Measurements from ENCODE around the gene TCHP. TPM values are rescaled to one million over a fixed set of nuclear protein-coding genes. Genes with fewer than 3 reads are reported as not detected.

TCHP gene
- total RNA-seq, 6 experiments from 2014 or later: 4.9 to 8.8 (median 6.8) TPM

GRCh38 chr12:109912855-109913321 lies 12.8 kb downstream of the TCHP start:
- ATAC-seq (no peak), DNase-seq (peak in 1 of 3 donors; percentile 31)
- H3K27ac ChIP-seq: no peak overlapping the region
- 79% methylated on average over 9 of the region's 12 CpGs for WGBS (ENCODE audit: insufficient coverage, low coverage, low lambda C conversion rate, missing lambda C conversion rate)
- H3K4me3 ChIP-seq: no peak overlapping the region
- TF ChIP-seq CTCF (IDR thresholded peaks at IDR 0.05): no peak
- no peak for TF ChIP-seq POLR2A (IDR thresholded peaks at IDR 0.05)
- H3K4me1 ChIP-seq: peaks cover 0 to 11% (median 3%) of the 10 kb centered on the region in 4 donors
- H3K36me3 ChIP-seq: peaks cover 0 to 36% (median 12%) of the 10 kb centered on the region in 4 donors
- no peaks in the 10 kb centered on the region for H3K9me3 ChIP-seq
- H3K27me3 ChIP-seq: no peaks in the 10 kb centered on the region
- intact Hi-C loops (cut with DNase I): no loop called here

GRCh38 chr12:109914461-109914860 lies 14.4 kb downstream of the TCHP start:
- no peak for DNase-seq
- Histone ChIP-seq H3K27me3 (no peaks in the 10 kb centered on the region), H3K27ac (no peak overlapping the region), H3K4me1 (peaks cover 0 to 11% (median 3%) of the 10 kb centered on the region in 4 donors), H3K36me3 (peaks cover 0 to 43% (median 12%) of the 10 kb centered on the region in 4 donors), H3K9me3 (no peaks in the 10 kb centered on the region), H3K4me3 (no peak overlapping the region)
- 86% methylated on average over 9 of the region's 16 CpGs for WGBS (ENCODE audit: insufficient coverage, low coverage, low lambda C conversion rate, missing lambda C conversion rate)
- TF ChIP-seq CTCF (IDR thresholded peaks at IDR 0.05) (no peak), POLR2A (IDR thresholded peaks at IDR 0.05) (no peak)
- no peak for ATAC-seq
- intact Hi-C loops (cut with DNase I): no loop called here

- intact Hi-C loops (cut with DNase I): no loop called here
- H3K4me3 ChIP-seq: no peak overlapping the region
- ATAC-seq: no peak
- H3K36me3 ChIP-seq: peaks cover 0 to 50% (median 12%) of the 10 kb centered on the region in 4 donors
- DNase-seq: no peak
- no peak for TF ChIP-seq CTCF (IDR thresholded peaks at IDR 0.05)
- TF ChIP-seq POLR2A (IDR thresholded peaks at IDR 0.05): no peak
- no peaks in the 10 kb centered on the region for H3K9me3 ChIP-seq
- WGBS (ENCODE audit: insufficient coverage, low coverage, low lambda C conversion rate, missing lambda C conversion rate): 89% methylated on average over 10 of the region's 26 CpGs
- H3K4me1 ChIP-seq: peaks cover 0 to 9% (median under 1%) of the 10 kb centered on the region in 4 donors
- H3K27ac ChIP-seq: no peak overlapping the region
- H3K27me3 ChIP-seq: no peaks in the 10 kb centered on the region
These were observed 15.3 kb downstream of the TCHP start for GRCh38 chr12:109915171-109916040.

GRCh38 chr12:109916045-109916444 lies 16.0 kb downstream of the TCHP start:
- Histone ChIP-seq H3K9me3 (no peaks in the 10 kb centered on the region), H3K4me3 (no peak overlapping the region), H3K36me3 (peaks cover 0 to 52% (median 12%) of the 10 kb centered on the region in 4 donors), H3K4me1 (peaks cover 0 to 2% (median 0%) of the 10 kb centered on the region in 4 donors), H3K27ac (no peak overlapping the region), H3K27me3 (no peaks in the 10 kb centered on the region)
- intact Hi-C loops (cut with DNase I): no loop called here
- 85% methylated on average over 2 of the region's 4 CpGs for WGBS (ENCODE audit: insufficient coverage, low coverage, low lambda C conversion rate, missing lambda C conversion rate)
- DNase-seq (no peak), ATAC-seq (no peak)
- TF ChIP-seq CTCF (IDR thresholded peaks at IDR 0.05): no peak
- TF ChIP-seq POLR2A (IDR thresholded peaks at IDR 0.05): no peak
